Stimulated activated naive CD8-positive, alpha-beta T cell treated with anti-CD3 and anti-CD28 coated beads, Interleukin-15, amount 100 ng/mL, for 72 hours (primary cell): ENCODE results near the gene C22orf23.
"Not testable (repeated sequence)": the region's sequence is repeated elsewhere in the genome, so short reads cannot be mapped to it uniquely, and the experiment has no call there.

ENCODE experiments used
- ATAC-seq: fragments of 150-1000 bp; cut with Tn5 transposase; 2 replicates; pipeline ENCODE4 v1.10.0; 2021; ENCODE audit warnings: mild to moderate bottlenecking, moderate library complexity
- DNase-seq, 2 donors: peaks; one replicate each; pipeline ENCODE4 v3.0.0; 2021 to 2022
- H3K27ac Mint-ChIP-seq, 2 donors: one replicate each; pipeline ENCODE4 v1.8.0; 2022; ENCODE audit warnings: mild to moderate bottlenecking in 2 of 2, mixed read lengths in 2 of 2, moderate library complexity in 2 of 2
- H3K27me3 Mint-ChIP-seq: one replicate; pipeline ENCODE4 v1.8.0; 2022; ENCODE audit warnings: mixed read lengths
- H3K4me1 Mint-ChIP-seq: one replicate; pipeline ENCODE4 v1.8.0; 2022; ENCODE audit warnings: mild to moderate bottlenecking, mixed read lengths
- H3K4me3 Mint-ChIP-seq, 2 donors: one replicate each; pipeline ENCODE4 v1.8.0; 2022; ENCODE audit warnings: mild to moderate bottlenecking in 2 of 2, mixed read lengths in 2 of 2, moderate library complexity in 1 of 2
- H3K9me3 Mint-ChIP-seq, 2 donors: one replicate each; pipeline ENCODE4 v1.8.0; 2022; ENCODE audit warnings: mixed read lengths in 2 of 2

The C22orf23 gene

DNA sequence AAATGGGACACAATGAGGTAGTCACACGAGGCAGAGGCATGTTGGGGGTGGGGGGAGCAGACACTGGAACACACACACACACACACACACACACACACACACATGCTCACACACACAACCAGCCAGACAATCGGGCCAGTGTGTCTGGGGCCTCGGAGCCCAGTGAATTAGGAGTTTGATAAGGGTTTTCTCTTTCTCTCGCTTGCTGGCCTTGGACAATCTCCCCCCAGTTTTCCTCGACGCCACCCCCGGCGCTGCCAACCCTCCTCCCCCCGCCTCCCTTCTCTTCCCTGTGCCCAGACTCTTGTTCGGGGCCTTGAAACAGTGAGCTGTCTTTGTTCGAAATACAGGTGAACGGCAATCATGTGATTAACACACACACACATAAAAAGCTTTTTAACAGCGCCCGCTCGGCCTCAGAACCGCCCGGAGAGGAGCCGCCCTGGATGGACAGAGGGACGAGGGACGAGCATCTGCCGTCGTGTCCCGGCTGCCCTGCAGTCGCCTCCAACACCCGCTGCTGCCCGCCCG is 32.4 kb upstream of the C22orf23 start:
- ATAC-seq (no peak), DNase-seq (no peak)
- Mint-ChIP-seq H3K9me3 (no peaks in the 10 kb centered on the region), H3K4me1 (no peaks in the 10 kb centered on the region), H3K4me3 (no peak overlapping the region), H3K27ac (no peak overlapping the region), H3K27me3 (no peaks in the 10 kb centered on the region)

DNA sequence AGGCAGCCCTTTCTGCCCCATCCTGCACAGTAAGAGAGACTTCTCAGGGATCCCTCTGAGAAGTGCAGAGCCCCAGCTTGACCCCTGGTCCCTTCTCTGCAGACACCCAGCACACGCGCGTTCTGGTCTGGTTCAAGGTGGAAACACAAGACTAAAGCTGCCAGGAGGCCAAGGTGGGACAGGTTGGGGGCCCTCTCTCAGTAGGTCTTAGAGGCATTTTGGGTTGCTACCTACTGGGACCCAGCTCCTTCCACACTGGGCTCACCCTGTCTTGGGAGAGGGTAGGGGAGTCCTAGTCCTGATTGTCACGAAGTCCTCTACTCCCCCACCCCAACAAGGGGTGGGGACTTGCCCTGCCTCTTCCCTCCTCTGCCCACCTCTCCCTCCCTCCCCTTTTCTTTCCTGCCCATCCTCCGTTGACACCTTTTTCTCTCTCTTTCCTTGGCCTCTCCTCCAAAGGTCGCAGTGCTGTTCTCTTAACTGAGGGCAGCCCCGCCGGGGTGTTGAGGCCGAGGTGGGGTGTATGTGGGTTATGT is 31.7 kb upstream of the C22orf23 start:
- Mint-ChIP-seq H3K9me3 (no peaks in the 10 kb centered on the region), H3K4me3 (no peak overlapping the region), H3K27ac (peak overlapping the region; percentile 19 to 75), H3K4me1 (no peaks in the 10 kb centered on the region), H3K27me3 (no peaks in the 10 kb centered on the region)
- no peak for ATAC-seq
- DNase-seq, result no peak

DNA sequence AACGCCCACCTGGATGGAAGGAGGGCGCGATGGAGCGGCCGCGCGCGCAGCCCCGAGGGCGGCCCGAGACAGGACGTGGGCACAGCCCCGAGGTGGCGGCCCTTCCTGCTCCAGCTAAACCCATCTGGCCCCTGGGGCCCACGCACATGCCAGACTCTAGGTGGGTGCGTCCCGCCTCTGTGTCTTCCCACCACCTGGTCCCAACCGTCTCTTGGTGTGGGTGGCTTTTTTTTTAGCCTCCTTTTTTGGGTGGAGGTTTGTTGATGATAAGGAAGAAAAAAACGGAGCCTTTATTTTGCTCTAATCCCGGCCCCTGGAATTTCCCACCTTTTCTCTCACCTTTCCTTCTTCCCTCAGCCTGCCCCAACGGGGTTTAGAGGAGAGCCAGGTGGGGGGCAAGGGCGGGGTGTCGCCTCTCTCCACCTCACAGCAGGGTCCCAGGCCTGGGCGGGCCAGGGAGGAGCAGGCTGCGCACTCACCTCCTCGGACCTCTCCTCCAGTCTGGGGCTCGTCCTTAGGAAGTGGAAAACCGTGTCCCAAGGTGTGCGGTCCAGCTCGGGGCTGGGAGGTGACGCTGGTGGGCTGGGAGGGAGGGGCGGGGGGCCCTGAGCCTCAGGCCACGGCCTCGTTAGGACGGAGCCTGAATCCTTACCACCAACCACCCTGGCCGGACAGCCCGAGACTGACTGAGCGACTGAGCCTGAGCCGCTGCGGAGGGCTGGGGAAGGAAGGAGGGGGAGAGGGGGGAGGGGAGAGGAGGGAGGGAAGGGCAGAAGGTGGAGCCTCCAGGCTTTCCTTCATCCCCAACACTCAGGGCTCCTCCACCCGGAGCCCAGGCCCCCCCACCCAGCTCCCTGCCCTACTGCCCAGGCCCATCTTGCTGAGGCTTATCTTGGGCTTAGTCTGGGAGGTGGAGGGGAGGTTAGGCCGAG is 30.7 kb upstream of the C22orf23 start, which contains the start of gene SOX10:
TSS of gene SOX10 (minus strand) at position 696 of the 932 bp plus-strand sequence. CDS start 771 bp downstream, outside the sequence.
- peak; percentile 32 for ATAC-seq
- H3K4me3 Mint-ChIP-seq, result no peak within 1 kb of the TSS
- H3K27ac Mint-ChIP-seq, result peak within 1 kb of the TSS; percentile 19 to 75
- no peaks in the 10 kb centered on the region for H3K4me1 Mint-ChIP-seq
- no peak for DNase-seq
- H3K9me3 Mint-ChIP-seq, result no peaks in the 10 kb centered on the region
- no peaks in the 10 kb centered on the region for H3K27me3 Mint-ChIP-seq

DNA sequence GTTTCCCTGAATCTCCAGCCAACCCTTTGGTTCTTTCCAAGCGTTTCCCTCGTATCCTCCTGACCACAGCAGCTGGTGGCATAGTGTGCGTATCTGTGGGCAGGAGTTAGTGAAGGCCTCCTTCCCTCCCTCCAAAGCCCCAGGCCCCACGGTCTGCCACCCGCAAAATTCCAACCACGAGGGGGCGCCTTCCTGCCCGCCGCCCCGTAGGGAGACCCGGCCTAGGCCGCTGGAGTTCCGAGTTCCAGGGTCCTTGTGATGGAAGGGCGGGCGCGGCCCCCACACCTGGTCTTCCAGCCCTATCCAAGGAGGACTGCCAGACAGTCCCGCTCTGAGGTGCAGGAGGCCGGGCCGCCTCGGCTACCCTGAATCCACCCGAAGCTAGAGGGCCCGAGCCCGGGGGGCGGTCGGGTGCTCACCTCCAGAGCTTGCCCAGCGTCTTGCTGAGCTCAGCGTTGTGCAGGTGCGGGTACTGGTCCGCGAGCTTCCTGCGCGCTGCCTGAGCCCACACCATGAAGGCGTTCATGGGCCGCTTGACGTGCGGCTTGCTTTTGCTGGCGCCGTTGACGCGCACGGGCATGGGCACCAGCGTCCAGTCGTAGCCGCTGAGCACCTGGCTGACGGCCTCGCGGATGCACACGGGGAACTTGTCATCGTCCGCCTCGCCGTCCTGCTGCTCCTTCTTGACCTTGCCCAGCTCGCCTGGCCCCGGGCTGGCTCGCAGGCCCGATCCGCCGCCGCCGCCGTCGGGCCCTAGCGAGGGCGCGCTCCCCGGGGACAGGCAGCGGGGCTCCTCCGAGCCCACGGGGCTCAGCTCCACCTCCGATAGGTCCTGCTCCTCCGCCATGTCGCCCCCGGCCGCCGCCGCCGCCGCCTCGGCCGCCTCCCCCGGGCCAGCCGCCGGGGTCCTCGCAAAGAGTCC is 29.8 kb upstream of the C22orf23 start:
- ATAC-seq (no peak), DNase-seq (no peak)
- Mint-ChIP-seq H3K9me3 (no peaks in the 10 kb centered on the region), H3K4me3 (no peak overlapping the region), H3K27ac (no peak overlapping the region), H3K27me3 (no peaks in the 10 kb centered on the region), H3K4me1 (no peaks in the 10 kb centered on the region)

DNA sequence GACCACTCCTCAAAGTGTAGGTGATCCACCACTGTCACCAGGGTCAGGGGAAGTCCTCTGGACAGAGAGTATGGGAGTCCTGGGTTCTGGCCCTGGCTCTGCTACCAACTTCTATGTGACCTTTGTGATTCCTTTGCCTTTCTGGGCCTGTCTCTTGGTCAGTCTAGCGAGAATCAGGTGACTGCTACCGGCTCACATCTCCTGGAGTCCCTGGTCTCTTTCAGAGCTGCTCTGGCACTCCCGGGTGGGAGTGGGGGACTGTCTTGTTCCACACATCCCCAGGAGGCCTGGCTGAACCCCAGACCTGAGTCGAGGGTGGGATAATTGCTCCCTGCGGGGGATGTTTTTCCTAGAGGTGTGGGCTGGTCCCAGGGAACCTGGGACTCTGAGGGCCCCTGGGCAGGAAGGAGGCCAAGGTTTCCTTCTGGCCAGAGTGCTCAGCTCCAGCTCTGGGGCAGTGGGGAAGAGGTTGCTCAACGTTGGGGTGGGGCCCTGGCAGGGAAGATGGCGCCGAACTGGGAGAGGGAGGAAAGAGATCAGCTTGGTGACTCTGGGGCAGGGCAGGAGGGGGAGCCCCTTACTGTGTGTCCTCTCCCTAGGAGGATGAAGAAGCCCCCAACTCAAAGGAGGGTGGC is 28.9 kb upstream of the C22orf23 start:
- H3K4me1 Mint-ChIP-seq, result no peaks in the 10 kb centered on the region
- H3K27me3 Mint-ChIP-seq, result no peaks in the 10 kb centered on the region
- DNase-seq (no peak), ATAC-seq (no peak)
- H3K27ac Mint-ChIP-seq, result peak overlapping the region in 1 of 2 donors; percentile 91
- H3K4me3 Mint-ChIP-seq, result no peak overlapping the region
- no peaks in the 10 kb centered on the region for H3K9me3 Mint-ChIP-seq

DNA sequence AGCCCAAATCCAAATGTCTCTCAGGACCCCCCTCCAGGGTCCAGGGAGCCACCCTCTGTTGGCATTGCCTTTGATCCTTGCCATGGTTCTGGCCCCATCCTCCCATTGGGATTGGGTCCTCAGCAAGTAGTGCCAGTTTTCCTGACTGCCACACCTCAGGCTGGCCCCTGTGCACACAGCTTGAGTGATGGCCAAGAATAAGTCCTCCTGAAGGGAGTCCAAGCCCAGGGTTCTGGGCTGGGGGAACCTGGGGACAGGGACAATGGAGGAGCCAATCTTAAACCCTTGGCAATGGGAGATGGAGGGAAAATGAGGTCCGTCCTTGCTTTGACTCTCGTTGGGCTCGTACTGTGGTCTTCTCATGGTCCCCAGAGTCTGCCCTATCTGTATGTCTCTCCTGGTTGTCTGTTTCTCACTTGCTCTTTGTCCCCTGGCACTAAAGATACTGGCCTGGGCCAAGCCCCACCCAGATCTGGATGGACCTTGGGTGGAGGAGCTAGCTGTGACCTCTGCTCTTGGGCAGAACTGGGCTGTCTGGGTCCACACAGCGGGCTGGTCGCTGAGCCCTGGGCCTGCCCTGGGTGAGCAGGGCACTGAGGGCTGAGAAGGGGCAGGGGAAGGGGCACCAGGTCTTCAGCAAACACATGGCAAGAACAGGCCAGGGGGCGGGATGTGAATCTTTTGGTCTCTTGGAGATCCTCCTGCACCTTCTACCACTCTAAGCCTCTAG is 28.0 kb upstream of the C22orf23 start:
- H3K4me1 Mint-ChIP-seq, result no peaks in the 10 kb centered on the region
- no peak for ATAC-seq
- H3K27ac Mint-ChIP-seq, result no peak overlapping the region
- no peaks in the 10 kb centered on the region for H3K9me3 Mint-ChIP-seq
- no peak overlapping the region for H3K4me3 Mint-ChIP-seq
- no peaks in the 10 kb centered on the region for H3K27me3 Mint-ChIP-seq
- no peak for DNase-seq

DNA sequence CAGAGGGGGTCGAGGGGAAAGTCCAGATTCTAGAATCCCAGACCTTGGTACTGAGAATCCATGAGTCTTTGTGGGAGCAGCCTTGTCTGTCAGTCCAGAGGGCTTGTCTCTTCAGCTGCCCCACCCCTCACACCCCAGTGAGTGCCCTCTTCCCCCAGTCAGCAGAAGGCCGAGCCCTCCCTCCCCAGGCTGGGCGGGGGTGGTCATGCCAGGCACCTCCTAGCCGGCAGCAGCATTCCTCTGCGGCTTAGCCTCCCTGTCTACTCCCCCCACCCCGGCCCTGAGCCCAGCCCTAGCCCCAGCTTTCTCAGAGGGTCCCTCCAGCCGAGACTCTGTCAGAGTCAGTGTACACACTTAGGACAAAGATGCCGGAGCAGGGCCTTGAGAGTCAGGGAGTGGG is 26.4 kb upstream of the C22orf23 start:
- Mint-ChIP-seq H3K4me1 (no peaks in the 10 kb centered on the region), H3K9me3 (no peaks in the 10 kb centered on the region), H3K27ac (no peak overlapping the region), H3K27me3 (no peaks in the 10 kb centered on the region), H3K4me3 (no peak overlapping the region)
- DNase-seq, result no peak
- peak; percentile 35 for ATAC-seq

DNA sequence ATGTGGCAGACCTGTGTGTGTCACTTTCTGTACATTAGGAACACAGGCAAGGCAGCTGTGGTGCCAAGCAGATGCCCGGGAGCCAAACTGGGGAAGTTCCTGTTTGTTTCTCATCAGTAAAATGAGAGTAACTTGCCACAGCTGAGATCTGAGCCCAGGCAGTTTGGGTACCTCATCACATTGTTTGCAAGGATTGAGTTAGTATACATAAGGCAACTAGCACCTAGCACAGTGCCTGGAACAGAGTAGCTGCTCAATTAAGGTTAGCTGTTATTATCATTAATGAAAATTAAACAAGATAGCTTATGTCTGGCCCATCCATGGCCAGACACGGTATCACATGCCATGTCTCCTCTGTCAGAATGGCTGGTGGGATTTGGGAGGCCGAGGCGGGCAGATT is 23.1 kb upstream of the C22orf23 start:
- ATAC-seq, result no peak
- Mint-ChIP-seq H3K27me3 (no peaks in the 10 kb centered on the region), H3K9me3 (no peaks in the 10 kb centered on the region), H3K4me1 (no peaks in the 10 kb centered on the region), H3K27ac (no peak overlapping the region), H3K4me3 (no peak overlapping the region)
- no peak for DNase-seq

DNA sequence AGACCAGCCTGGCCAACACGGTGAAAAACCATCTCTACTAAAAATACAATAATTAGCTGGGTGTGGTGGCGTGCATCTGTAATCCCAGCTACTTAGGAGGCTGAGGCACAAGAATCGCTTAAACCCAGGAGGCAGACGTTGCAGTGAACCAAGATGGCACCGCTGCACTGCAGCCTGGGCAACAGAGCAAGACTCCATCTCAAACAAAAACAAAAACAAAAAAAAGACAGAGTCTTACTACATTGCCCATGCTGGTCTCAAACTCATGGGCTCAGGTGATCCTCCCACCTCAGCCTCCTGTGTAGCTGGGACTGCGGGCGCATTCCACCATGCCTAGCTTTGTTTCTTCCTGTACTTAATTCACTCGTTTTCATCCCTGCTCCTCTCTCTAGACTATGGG is 22.6 kb upstream of the C22orf23 start:
- H3K27ac Mint-ChIP-seq, H3K4me3 Mint-ChIP-seq, H3K27me3 Mint-ChIP-seq, H3K4me1 Mint-ChIP-seq, H3K9me3 Mint-ChIP-seq, ATAC-seq, DNase-seq: not testable (repeated sequence)

DNA sequence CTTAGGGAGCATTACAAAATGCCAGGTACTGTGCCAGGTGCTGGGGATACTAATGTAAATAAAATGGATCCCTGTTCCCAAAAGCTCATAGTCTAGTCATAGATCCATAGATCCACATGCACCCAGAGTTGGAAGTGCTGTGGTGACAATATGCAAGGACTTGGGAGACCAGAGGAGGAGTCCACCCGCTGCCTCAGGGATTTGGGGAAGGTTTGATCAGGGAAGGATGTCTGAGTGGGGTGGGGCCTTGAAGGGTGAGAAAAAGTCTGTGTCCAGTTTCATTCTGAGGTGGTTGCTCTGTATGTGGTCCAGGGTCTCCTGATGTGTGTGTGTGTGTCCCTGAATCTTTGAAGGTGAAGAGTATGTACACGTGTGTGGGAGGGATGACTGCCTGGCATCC is 21.8 kb upstream of the C22orf23 start:
- no peaks in the 10 kb centered on the region for H3K4me1 Mint-ChIP-seq
- H3K4me3 Mint-ChIP-seq, result no peak overlapping the region
- DNase-seq (no peak), ATAC-seq (no peak)
- H3K27me3 Mint-ChIP-seq, result no peaks in the 10 kb centered on the region
- peak overlapping the region in 1 of 2 donors; percentile 29 for H3K27ac Mint-ChIP-seq
- no peaks in the 10 kb centered on the region for H3K9me3 Mint-ChIP-seq

DNA sequence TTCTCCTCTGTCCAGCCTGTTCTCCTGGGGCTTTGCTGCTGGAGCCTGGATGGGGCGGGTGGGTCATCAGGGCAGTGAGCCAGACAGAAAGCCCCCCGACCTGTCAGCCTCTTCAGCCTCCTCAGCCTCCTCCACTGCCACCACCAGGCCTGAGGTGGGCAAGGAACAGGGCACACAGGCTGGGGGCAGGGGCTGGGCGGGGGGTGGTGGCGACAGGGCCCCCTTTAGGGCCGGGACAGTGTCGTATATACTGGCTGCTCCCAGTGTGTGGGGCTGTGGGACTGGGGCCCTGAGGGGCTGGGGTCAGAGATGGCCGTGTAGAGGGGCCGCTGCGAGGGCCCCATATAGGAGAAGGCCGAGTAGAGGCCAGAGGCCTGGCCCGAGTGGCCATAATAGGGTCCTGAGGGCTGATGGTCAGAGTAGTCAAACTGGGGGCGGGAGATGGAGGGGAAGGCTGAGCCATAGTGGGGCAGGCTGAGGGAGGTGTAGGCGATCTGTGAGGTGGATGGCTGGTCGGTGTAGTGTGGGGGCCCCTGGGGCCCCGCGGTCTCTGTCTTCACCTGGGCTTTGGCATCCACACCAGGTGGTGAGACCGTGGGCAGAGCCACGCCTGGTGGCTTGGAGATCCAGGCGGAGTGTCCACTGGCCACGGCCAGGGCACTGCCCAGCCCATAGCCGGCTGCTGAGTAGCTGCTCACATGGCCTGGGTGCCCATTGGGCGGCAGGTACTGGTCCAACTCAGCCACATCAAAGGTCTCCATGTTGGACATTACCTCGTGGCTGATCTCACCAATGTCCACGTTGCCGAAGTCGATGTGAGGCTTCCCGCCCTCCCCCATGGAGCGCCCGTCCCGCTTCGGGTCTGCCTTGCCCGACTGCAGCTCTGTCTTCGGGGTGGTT is 20.1 kb upstream of the C22orf23 start:
- Mint-ChIP-seq H3K27me3 (no peaks in the 10 kb centered on the region), H3K9me3 (no peaks in the 10 kb centered on the region), H3K4me3 (no peak overlapping the region), H3K27ac (no peak overlapping the region), H3K4me1 (no peaks in the 10 kb centered on the region)
- no peak for ATAC-seq
- DNase-seq, result no peak

DNA sequence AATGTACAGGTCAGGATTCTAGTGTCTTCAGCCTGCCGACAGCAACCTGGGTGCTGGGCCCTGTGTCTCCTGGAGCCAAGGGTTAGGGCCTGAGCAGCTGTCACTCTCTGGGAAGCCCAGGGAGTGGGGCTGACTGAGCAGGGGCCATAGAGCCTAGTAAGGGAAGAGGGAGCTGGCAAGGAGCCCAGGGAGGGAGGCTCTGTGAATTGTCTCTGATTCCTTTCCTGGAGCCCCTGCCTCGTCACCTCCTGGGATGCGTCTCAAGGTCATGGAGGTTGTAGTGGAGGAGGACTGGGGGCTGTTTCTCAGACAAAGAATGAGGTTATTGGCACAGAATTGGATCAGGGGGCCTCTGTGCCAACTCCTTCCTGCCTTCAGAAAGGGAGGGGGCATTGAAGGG is 19.1 kb upstream of the C22orf23 start:
- ATAC-seq, result no peak
- no peak for DNase-seq
- H3K27me3 Mint-ChIP-seq, result no peaks in the 10 kb centered on the region
- no peak overlapping the region for H3K27ac Mint-ChIP-seq
- H3K4me1 Mint-ChIP-seq, result peaks cover 5% of the 10 kb centered on the region
- no peaks in the 10 kb centered on the region for H3K9me3 Mint-ChIP-seq
- H3K4me3 Mint-ChIP-seq, result no peak overlapping the region

DNA sequence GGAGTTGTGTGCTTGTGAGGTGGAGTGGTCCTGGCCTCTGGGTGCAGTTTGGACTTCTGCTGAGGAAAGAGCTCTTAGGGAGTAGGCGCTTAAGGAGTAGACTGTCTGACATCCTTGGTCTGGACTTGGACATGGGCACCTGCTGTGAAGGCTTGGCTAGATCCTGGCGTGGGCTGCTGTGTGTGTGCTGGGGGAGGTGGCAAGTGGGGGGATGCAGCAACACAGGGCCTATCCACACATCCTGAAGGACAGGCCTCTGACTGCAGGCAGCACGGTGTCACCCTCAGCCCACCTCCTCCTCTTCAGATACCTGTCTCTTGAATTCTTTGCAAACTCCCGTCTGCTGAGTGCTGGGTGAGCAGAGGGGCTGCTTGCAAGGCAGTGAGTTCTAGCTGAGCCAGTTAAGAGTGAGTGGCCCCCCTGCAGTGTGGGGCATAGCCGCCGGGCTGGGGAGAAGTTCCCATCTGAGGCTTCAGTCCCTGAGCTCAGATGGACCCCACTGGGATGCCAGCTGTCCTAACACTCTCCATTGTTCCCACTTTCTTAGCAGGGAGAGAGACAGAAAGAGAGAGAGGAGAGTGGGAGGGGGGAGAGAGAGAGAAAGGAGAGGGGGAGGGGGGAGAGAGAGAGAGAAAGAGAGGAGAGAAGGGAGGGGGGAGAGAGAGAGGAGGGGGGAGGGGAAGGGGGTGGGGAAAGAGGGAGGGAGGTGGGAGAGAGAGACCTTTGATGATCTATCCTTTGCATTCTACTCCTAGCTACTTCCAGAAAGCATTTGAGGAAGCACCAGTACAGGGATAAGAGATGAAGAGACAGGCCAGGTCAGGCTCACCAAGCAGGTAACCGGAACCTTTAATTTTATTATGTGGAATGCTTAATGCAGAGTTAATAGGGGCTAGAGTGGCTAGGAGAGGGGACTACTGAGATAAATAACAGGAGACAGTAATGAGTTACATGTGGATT is 18.4 kb upstream of the C22orf23 start:
- Mint-ChIP-seq H3K4me1 (peaks cover 5% of the 10 kb centered on the region), H3K27ac (no peak overlapping the region), H3K9me3 (no peaks in the 10 kb centered on the region), H3K27me3 (no peaks in the 10 kb centered on the region), H3K4me3 (no peak overlapping the region)
- ATAC-seq, result no peak
- DNase-seq, result no peak
